Measurements from ENCODE around the gene C3orf49.

- no peak for TF ChIP-seq CTCF (IDR thresholded peaks at IDR 0.05)
- no peak for TF ChIP-seq EZH2 (IDR thresholded peaks at IDR 0.05)
- TF ChIP-seq EZH2phosphoT487 (IDR thresholded peaks at IDR 0.05) = no peak
Observed at GRCh38 chr3:63830526-63830925, 11.4 kb downstream of the C3orf49 start.
